ENCODE results near the gene USP19. TPM values are rescaled to one million over a fixed set of nuclear protein-coding genes. Genes with fewer than 3 reads are reported as not detected.
A peak's percentile ranks its signal among the peaks of the same experiment; 100 is the strongest.

USP19 gene
- total RNA-seq, 1 experiment from 2014 or later, result 41.2 TPM

GRCh38 chr3:49122451-49122850 lies 1.8 kb upstream of the USP19 start:
- Histone ChIP-seq H3K4me1 (no peaks in the 10 kb centered on the region), H3K4me3 (no peak overlapping the region), H3K36me3 (peaks cover 8% of the 10 kb centered on the region; the same call in 1 of the 2 replicates), H3K27ac (no peak overlapping the region), H3K9me3 (replicated peaks) (no peaks in the 10 kb centered on the region), H3K27me3 (no peaks in the 10 kb centered on the region)
- no peak for DNase-seq

- Histone ChIP-seq H3K27ac (no peak overlapping the region), H3K9me3 (replicated peaks) (no peaks in the 10 kb centered on the region), H3K4me3 (no peak overlapping the region), H3K36me3 (peaks cover 12% of the 10 kb centered on the region; the same call in 1 of the 2 replicates), H3K4me1 (no peaks in the 10 kb centered on the region), H3K27me3 (no peaks in the 10 kb centered on the region)
- no peak for DNase-seq
Observed at GRCh38 chr3:49122022-49122421, 1.4 kb upstream of the USP19 start.

- Histone ChIP-seq H3K27ac (peak overlapping the region; percentile 66; the same call in 1 of the 2 replicates), H3K27me3 (no peaks in the 10 kb centered on the region), H3K4me1 (no peaks in the 10 kb centered on the region), H3K9me3 (replicated peaks) (no peaks in the 10 kb centered on the region), H3K4me3 (peak overlapping the region; percentile 75), H3K36me3 (peaks cover 18% of the 10 kb centered on the region; the same call in 1 of the 2 replicates)
- DNase-seq, result no peak
Observed at GRCh38 chr3:49121132-49121736, 611 bp upstream of the USP19 start.

- Histone ChIP-seq H3K4me3 (peak overlapping the region; percentile 75), H3K4me1 (no peaks in the 10 kb centered on the region), H3K27me3 (no peaks in the 10 kb centered on the region), H3K9me3 (replicated peaks) (no peaks in the 10 kb centered on the region), H3K27ac (peak overlapping the region; percentile 66), H3K36me3 (peaks cover 23% of the 10 kb centered on the region; the same call in 1 of the 2 replicates)
- no peak for DNase-seq
Observed at GRCh38 chr3:49120096-49120437, 556 bp downstream of the USP19 start.

- Histone ChIP-seq H3K36me3 (peaks cover 29% of the 10 kb centered on the region; the same call in 1 of the 2 replicates), H3K9me3 (replicated peaks) (no peaks in the 10 kb centered on the region), H3K4me1 (no peaks in the 10 kb centered on the region), H3K27ac (no peak overlapping the region), H3K27me3 (no peaks in the 10 kb centered on the region), H3K4me3 (peak overlapping the region; percentile 75)
- DNase-seq, result no peak
Observed at GRCh38 chr3:49119439-49119838, 1.2 kb downstream of the USP19 start.

GRCh38 chr3:49119036-49119435 lies 1.6 kb downstream of the USP19 start:
- H3K9me3 ChIP-seq (replicated peaks), result no peaks in the 10 kb centered on the region
- no peaks in the 10 kb centered on the region for H3K27me3 ChIP-seq
- DNase-seq, result no peak
- H3K4me1 ChIP-seq, result no peaks in the 10 kb centered on the region
- no peak overlapping the region for H3K4me3 ChIP-seq
- peaks cover 32% of the 10 kb centered on the region; the same call in 1 of the 2 replicates for H3K36me3 ChIP-seq
- no peak overlapping the region for H3K27ac ChIP-seq

- DNase-seq, result no peak
- no peak overlapping the region for H3K4me3 ChIP-seq
- no peaks in the 10 kb centered on the region for H3K4me1 ChIP-seq
- no peaks in the 10 kb centered on the region for H3K27me3 ChIP-seq
- H3K27ac ChIP-seq, result no peak overlapping the region
- H3K36me3 ChIP-seq, result peaks cover 44% of the 10 kb centered on the region; the same call in 1 of the 2 replicates
- H3K9me3 ChIP-seq (replicated peaks), result no peaks in the 10 kb centered on the region
Observed at GRCh38 chr3:49112262-49112661, 8.4 kb downstream of the USP19 start.

GRCh38 chr3:49111347-49111746 lies 9.3 kb downstream of the USP19 start:
- Histone ChIP-seq H3K4me3 (no peak overlapping the region), H3K4me1 (no peaks in the 10 kb centered on the region), H3K9me3 (replicated peaks) (no peaks in the 10 kb centered on the region), H3K27ac (no peak overlapping the region), H3K27me3 (no peaks in the 10 kb centered on the region), H3K36me3 (peaks cover 36% of the 10 kb centered on the region; the same call in 1 of the 2 replicates)
- DNase-seq, result no peak

GRCh38 chr3:49110780-49111179 lies 9.8 kb downstream of the USP19 start:
- no peak overlapping the region for H3K27ac ChIP-seq
- DNase-seq, result no peak
- H3K36me3 ChIP-seq, result peaks cover 36% of the 10 kb centered on the region; the same call in 1 of the 2 replicates
- no peaks in the 10 kb centered on the region for H3K4me1 ChIP-seq
- H3K9me3 ChIP-seq (replicated peaks), result no peaks in the 10 kb centered on the region
- no peaks in the 10 kb centered on the region for H3K27me3 ChIP-seq
- H3K4me3 ChIP-seq, result no peak overlapping the region

- Histone ChIP-seq H3K36me3 (peaks cover 17% of the 10 kb centered on the region; the same call in 1 of the 2 replicates), H3K4me3 (no peak overlapping the region), H3K4me1 (0 out of 2 replicates have a peak, but pooled peaks cover 2% of the 10 kb centered on the region), H3K27me3 (no peaks in the 10 kb centered on the region), H3K9me3 (replicated peaks) (no peaks in the 10 kb centered on the region), H3K27ac (no peak overlapping the region)
- no peak for DNase-seq
Observed at GRCh38 chr3:49108346-49108745, 12.3 kb downstream of the USP19 start.

- Histone ChIP-seq H3K27me3 (no peaks in the 10 kb centered on the region), H3K9me3 (replicated peaks) (no peaks in the 10 kb centered on the region), H3K4me3 (peak within 1 kb of the TSS; percentile 77), H3K27ac (peak within 1 kb of the TSS; percentile 61), H3K4me1 (0 out of 2 replicates have a peak, but pooled peaks cover 2% of the 10 kb centered on the region), H3K36me3 (peaks cover 24% of the 10 kb centered on the region)
- DNase-seq, result peak; percentile 95 to 97
Observed at GRCh38 chr3:49104427-49105291, 16.0 kb downstream of the USP19 start, which contains the start of gene QARS1. TSS of gene QARS1 (minus strand) at chr3:49104757. CDS start at chr3:49104733, 24 bp downstream.

GRCh38 chr3:49104052-49104426 lies 16.6 kb downstream of the USP19 start:
- Histone ChIP-seq H3K36me3 (peaks cover 24% of the 10 kb centered on the region), H3K4me3 (peak overlapping the region; percentile 77), H3K4me1 (0 out of 2 replicates have a peak, but pooled peaks cover 2% of the 10 kb centered on the region), H3K27me3 (no peaks in the 10 kb centered on the region), H3K9me3 (replicated peaks) (no peaks in the 10 kb centered on the region), H3K27ac (peak overlapping the region; percentile 61)
- DNase-seq, result no peak

- Histone ChIP-seq H3K27me3 (no peaks in the 10 kb centered on the region), H3K9me3 (replicated peaks) (no peaks in the 10 kb centered on the region), H3K4me1 (no peaks in the 10 kb centered on the region), H3K4me3 (no peak overlapping the region), H3K27ac (no peak overlapping the region), H3K36me3 (peaks cover 30% of the 10 kb centered on the region)
- DNase-seq, result no peak
Observed at GRCh38 chr3:49100046-49100615, 20.5 kb downstream of the USP19 start.

- Histone ChIP-seq H3K27ac (no peak overlapping the region), H3K9me3 (replicated peaks) (no peaks in the 10 kb centered on the region), H3K27me3 (no peaks in the 10 kb centered on the region), H3K4me1 (no peaks in the 10 kb centered on the region), H3K36me3 (peaks cover 30% of the 10 kb centered on the region), H3K4me3 (no peak overlapping the region)
- no peak for DNase-seq
Observed at GRCh38 chr3:49098910-49099630, 21.6 kb downstream of the USP19 start.

Measured in SJCRH30 (cell line).